GM12878 (cell line): Measurements from ENCODE around the gene OR4D6. TPM values are rescaled to one million over a fixed set of nuclear protein-coding genes. Genes with fewer than 3 reads are reported as not detected.

Source experiments
- ATAC-seq: fragments of 200-7000 bp; cut with Tn5 transposase; 3 replicates; pipeline ENCODE4 v1.9.1; 2020; ENCODE audit warnings: mild to moderate bottlenecking, moderate library complexity
- BruUV-seq: library from RNA; stranded (reverse); fragments of 400-500 nt; replicated peaks from 2 replicates; lab custom pipeline; 2021; lab: Mats Ljungman, UMichigan
- CTCF ChIA-PET: fragments of 300-600 bp; sonication (Branson Sonifier 250); formaldehyde crosslinking; extraction: SDS; loops from one replicate; lab custom pipeline; 2021; ENCODE audit warnings: inconsistent platforms; lab: Yijun Ruan, JAX
- POLR2A ChIA-PET: fragments of 350-600 bp; formaldehyde crosslinking; extraction: SDS; loops from one replicate; lab custom pipeline; 2021; ENCODE audit warnings: inconsistent platforms; lab: Charles Lee
- RAD21 ChIA-PET: fragments of 300-600 bp; sonication (Branson Sonifier 250); formaldehyde crosslinking; loops from one replicate; lab custom pipeline; 2023; ENCODE audit warnings: antibody characterized with exemption; ENCODE audit not compliant: unreplicated experiment; lab: Charles Lee
- SMC1A ChIA-PET: fragments of 300-600 bp; sonication (Branson Sonifier 250); formaldehyde crosslinking; loops from one replicate; lab custom pipeline; 2023; ENCODE audit not compliant: unreplicated experiment, uncharacterized antibody; lab: Charles Lee
- DNase-seq: peaks from one replicate; pipeline ENCODE4 v3.0.0-alpha.2; 2011; ENCODE audit warnings: low read depth, low spot score
- FAIRE-seq: peaks from 3 replicates; lab custom pipeline; 2011; peaks lifted over from hg19 to GRCh38; lab: Jason Lieb, UNC
- H2AFZ ChIP-seq: 2 replicates; pipeline ENCODE4 v1.6.0; 2011; ENCODE audit warnings: low read depth, low read length, control low read depth; ENCODE audit not compliant: control insufficient read depth
- H3K27ac ChIP-seq: 2 replicates; pipeline ENCODE4 v1.5.1; 2011; ENCODE audit warnings: control low read depth; ENCODE audit not compliant: control insufficient read depth, insufficient read depth
- H3K27me3 ChIP-seq, 2 experiments: replicated peaks in 1 of 2; 2 replicates each; pipeline versions ENCODE4 v1.6.0 to v1.6.1; 2011; ENCODE audit warnings: low read length in 1 of 2; ENCODE audit not compliant: control insufficient read depth in 2 of 2, insufficient read depth in 2 of 2
- H3K36me3 ChIP-seq, 2 experiments: 2 replicates each; pipeline ENCODE4 v1.5.1; 2011; ENCODE audit warnings: low read length in 1 of 2; ENCODE audit not compliant: control insufficient read depth in 2 of 2, insufficient read depth in 2 of 2
- H3K4me1 ChIP-seq: 2 replicates; pipeline ENCODE4 v1.6.1; 2011; ENCODE audit warnings: mild to moderate bottlenecking, low read length, moderate library complexity, mixed read lengths; ENCODE audit not compliant: control insufficient read depth, insufficient read depth
- H3K4me2 ChIP-seq: 2 replicates; pipeline ENCODE4 v1.6.0; 2011; ENCODE audit warnings: control low read depth; ENCODE audit not compliant: control insufficient read depth, insufficient read depth
- H3K4me3 ChIP-seq: fragments of 200-600 bp; sonication (generic); 2 replicates; pipeline ENCODE4 v1.5.1; 2016
- H3K79me2 ChIP-seq: 2 replicates; pipeline ENCODE4 v1.6.0; 2011; ENCODE audit warnings: low read length; ENCODE audit not compliant: control insufficient read depth, insufficient read depth
- H3K9ac ChIP-seq: 2 replicates; pipeline ENCODE4 v1.8.0; 2011; ENCODE audit warnings: low read length, control low read depth, mixed read lengths; ENCODE audit not compliant: control insufficient read depth, insufficient read depth
- H3K9me3 ChIP-seq: replicated peaks from 3 replicates; pipeline ENCODE4 v1.5.1; 2011; ENCODE audit warnings: mild to moderate bottlenecking, low read length; ENCODE audit not compliant: control insufficient read depth, insufficient read depth
- H4K20me1 ChIP-seq: 2 replicates; pipeline ENCODE4 v1.6.0; 2011; ENCODE audit not compliant: control insufficient read depth, insufficient read depth
- BMI1 ChIP-seq: fragments of 450-650 bp; IDR thresholded peaks from 2 replicates; pipeline ENCODE4 v1.6.1; 2016; ENCODE audit warnings: mild to moderate bottlenecking, moderate library complexity, borderline replicate concordance
- CREB1 ChIP-seq: IDR thresholded peaks from 2 replicates; pipeline ENCODE4 v1.6.1; 2012; ENCODE audit warnings: low read depth, mild to moderate bottlenecking, inconsistent platforms
- DPF2 ChIP-seq: fragments of 450-650 bp; IDR thresholded peaks from 2 replicates; pipeline ENCODE4 v1.6.1; 2017; ENCODE audit warnings: mild to moderate bottlenecking
- EGR1 ChIP-seq, 2 experiments: IDR thresholded peaks; 1 replicate in 1 of 2; 2 replicates in 1 of 2; pipeline ENCODE4 v1.6.1; 2011 to 2012; ENCODE audit warnings: low read depth in 2 of 2, low read length in 2 of 2, borderline replicate concordance in 1 of 2, mild to moderate bottlenecking in 1 of 2, moderate library complexity in 1 of 2
- IRF4 ChIP-seq: IDR thresholded peaks from 2 replicates; pipeline ENCODE4 v1.6.1; 2011; ENCODE audit warnings: low read depth, low read length
- KDM1A ChIP-seq: fragments of 200-600 bp; sonication (generic); IDR thresholded peaks from 2 replicates; pipeline ENCODE4 v1.6.1; 2016; ENCODE audit warnings: borderline replicate concordance
- KLF5 ChIP-seq: fragments of 450-650 bp; IDR thresholded peaks from 2 replicates; pipeline ENCODE4 v1.6.1; 2014; ENCODE audit warnings: mild to moderate bottlenecking; ENCODE audit not compliant: partially characterized antibody
- MEF2B ChIP-seq: fragments of 450-650 bp; IDR thresholded peaks from 2 replicates; pipeline ENCODE4 v1.6.1; 2018; ENCODE audit warnings: mild to moderate bottlenecking, moderate library complexity; ENCODE audit not compliant: partially characterized antibody, poor library complexity, severe bottlenecking
- MTA3 ChIP-seq: IDR thresholded peaks from 2 replicates; pipeline ENCODE4 v1.6.1; 2012; ENCODE audit warnings: low read length, inconsistent platforms, borderline replicate concordance
- POLR2AphosphoS2 ChIP-seq: IDR thresholded peaks from 2 replicates; pipeline ENCODE4 v1.6.1; 2011; ENCODE audit warnings: low read depth, mild to moderate bottlenecking, low read length, improper control_type of control experiment, moderate library complexity
- SMAD1 ChIP-seq: fragments of 450-650 bp; IDR thresholded peaks from 2 replicates; pipeline ENCODE4 v1.6.1; 2018; ENCODE audit warnings: mild to moderate bottlenecking, low read depth; ENCODE audit not compliant: partially characterized antibody
- TCF3 ChIP-seq: IDR thresholded peaks from 2 replicates; pipeline ENCODE4 v1.6.1; 2012; ENCODE audit warnings: low read depth, mild to moderate bottlenecking, low read length, borderline replicate concordance; ENCODE audit not compliant: insufficient read depth
- USF2 ChIP-seq: IDR thresholded peaks from 2 replicates; pipeline ENCODE4 v1.6.1; 2011; ENCODE audit warnings: low read depth, low read length, improper control_type of control experiment, borderline replicate concordance
- WRNIP1 ChIP-seq: IDR thresholded peaks from 2 replicates; pipeline ENCODE4 v1.6.1; 2011; ENCODE audit warnings: low read depth, low read length, improper control_type of control experiment, borderline replicate concordance
- YBX1 ChIP-seq: fragments of 450-650 bp; IDR thresholded peaks from 2 replicates; pipeline ENCODE4 v1.6.1; 2016; ENCODE audit warnings: antibody characterized with exemption
- ZNF24 ChIP-seq: fragments of 450-650 bp; IDR thresholded peaks from 2 replicates; pipeline ENCODE4 v1.6.1; 2017; ENCODE audit warnings: antibody characterized with exemption, mild to moderate bottlenecking
- ZNF384 ChIP-seq: IDR thresholded peaks from 2 replicates; pipeline ENCODE4 v1.6.1; 2012; ENCODE audit warnings: low read depth, mild to moderate bottlenecking, low read length, improper control_type of control experiment, borderline replicate concordance
- WGBS: methylation state at CpG from one replicate; pipeline ENCODE4 v1.1.6; 2016; ENCODE audit warnings: low lambda C conversion rate; ENCODE audit not compliant: insufficient replicate concordance, insufficient coverage; ENCODE audit errors: missing lambda C conversion rate; 5-methylcytosine and 5-hydroxymethylcytosine counted together
- in situ Hi-C: fragments of 300-500 bp; cut with MboI; formaldehyde crosslinking; loops from 9 replicates; pipeline ENCODE4 v1.14.3; 2018; ENCODE audit warnings: mixed read lengths
- intact Hi-C: fragments of 100-400 bp; cut with micrococcal nuclease; formaldehyde crosslinking; loops from one replicate; pipeline ENCODE4 v1.14.2; 2022; ENCODE audit not compliant: unreplicated experiment
- polyA plus RNA-seq, 11 experiments: library from polyadenylated mRNA; depleted of rRNA in 4 of 11; unstranded in 6 of 11; stranded (reverse) in 5 of 11; fragments of >200 nt; fragmentation: Nextera tagmentation in 4 of 11; fragmentation: Illumina TruSeq in 1 of 11; extraction: Ambion mirVana in 4 of 11; extraction: Trizol in 1 of 11; gene quantifications; 1 replicate in 1 of 11; 2 replicates in 10 of 11; pipeline versions ENCODE4 v1.2.1 to v1.2.3, GENCODE V29; 2011 to 2016; ENCODE audit warnings: inconsistent platforms in 2 of 11, missing spikeins in 2 of 11, low read depth in 1 of 11
- total RNA-seq, 4 experiments: library from RNA; depleted of rRNA in 3 of 4; stranded (reverse); fragments of >200 nt in 3 of 4; fragmentation: Illumina TruSeq in 1 of 4; extraction: Trizol in 1 of 4; gene quantifications; 2 replicates each; pipeline versions ENCODE4 v1.2.1 to v1.2.3, GENCODE V29; 2013 to 2021

Gene OR4D6
- total and polyA plus RNA-seq, 10 of the 15 experiments (the other 5 are each of a cell fraction or from before 2014, with no cell fraction given) = not detected

GRCh38 chr11:59417023-59417422 is 39.7 kb upstream of the OR4D6 start (continued):
- TF ChIP-seq USF2 = no peak
- TF ChIP-seq TCF3 = no peak
- TF ChIP-seq YBX1 = no peak
- TF ChIP-seq CREB1 = no peak

DNA sequence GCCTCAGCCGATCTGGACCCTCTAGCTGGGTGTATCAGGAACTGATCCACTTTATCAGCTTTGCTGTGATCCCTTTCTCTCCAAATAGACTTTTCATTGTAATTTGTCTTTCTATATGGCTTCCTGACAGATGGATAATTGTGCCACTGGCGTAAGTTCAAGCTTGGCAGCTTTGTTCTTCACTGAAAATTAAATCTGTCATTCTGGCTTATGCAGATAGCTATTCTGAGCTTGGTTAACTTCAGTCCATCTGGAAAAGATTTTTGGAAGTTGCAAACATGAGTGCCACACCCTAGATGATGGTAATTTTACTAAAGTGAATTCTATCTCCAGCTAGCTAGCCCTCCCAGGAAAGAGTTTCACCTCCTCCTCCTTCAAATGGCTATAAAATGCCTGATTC is 38.6 kb upstream of the OR4D6 start:
- no peak overlapping the region for H3K27ac ChIP-seq
- CTCF ChIA-PET = interaction anchor here (1.9 to 2.7 kb wide), 2 partner anchors 12 to 14 kb away, joined by 5 to 16 read pairs; no protein-coding TSS in a partner anchor
- TF ChIP-seq WRNIP1 = no peak
- no peak for TF ChIP-seq KLF5
- TF ChIP-seq ZNF24 = no peak
- TF ChIP-seq MEF2B = no peak
- no peak for TF ChIP-seq SMAD1
- no peak for TF ChIP-seq BMI1
- TF ChIP-seq DPF2 = no peak
- no peak for TF ChIP-seq EGR1 (IDR thresholded peaks at IDR 0.05; ENCODE audit: borderline replicate concordance in 1 of 2, low read depth in 2 of 2, low read length in 2 of 2)
- no peak for TF ChIP-seq POLR2AphosphoS2
- TF ChIP-seq ZNF384 = no peak
- TF ChIP-seq IRF4 = no peak
- TF ChIP-seq KDM1A = no peak
- no peak for TF ChIP-seq MTA3
- in situ Hi-C loops (no loop called here), intact Hi-C loops (no loop called here)
- BruUV-seq = no TSS peak
- SMC1A ChIA-PET = interaction anchor here (1.5 to 1.8 kb wide), 2 partner anchors 11 to 19 kb away, joined by 4 to 8 read pairs; no protein-coding TSS in a partner anchor
- WGBS = 21% methylated on average over 2 of the region's 2 CpGs
- no peaks in the 10 kb centered on the region for H3K4me1 ChIP-seq
- H2AFZ ChIP-seq = no peak overlapping the region
- ATAC-seq (no peak), DNase-seq (no peak), FAIRE-seq (no peak)
- POLR2A ChIA-PET = no interaction called here
- no peaks in the 10 kb centered on the region for H3K79me2 ChIP-seq
- H3K4me2 ChIP-seq = no peak overlapping the region
- no peak overlapping the region for H3K9ac ChIP-seq
- H3K27me3 ChIP-seq = no peaks in the 10 kb centered on the region
- no peaks in the 10 kb centered on the region for H3K36me3 ChIP-seq
- no peak overlapping the region for H3K4me3 ChIP-seq
- RAD21 ChIA-PET = interaction anchor here (1.3 to 2.0 kb wide), 2 partner anchors 11 to 247 kb away, joined by 3 to 10 read pairs; no protein-coding TSS in a partner anchor
- H4K20me1 ChIP-seq = no peaks in the 10 kb centered on the region
- H3K9me3 ChIP-seq = no peaks in the 10 kb centered on the region; the same call in 2 of the 3 replicates
